ENCODE measurements around the gene ARHGAP23. TPM values are rescaled to one million over a fixed set of nuclear protein-coding genes. Genes with fewer than 3 reads are reported as not detected.
"Not testable (repeated sequence)": the region's sequence is repeated elsewhere in the genome, so short reads cannot be mapped to it uniquely, and the experiment has no call there.

Gene ARHGAP23
- total RNA-seq, 1 donor from 2014 or later: 31.4 TPM

GRCh38 chr17:38457577-38458371 is 29.5 kb downstream of the ARHGAP23 start:
- FAIRE-seq (no peak), DNase-seq (ENCODE audit: low spot score in 2 of 2) (no peak)

GRCh38 chr17:38458521-38458920 is 30.3 kb downstream of the ARHGAP23 start:
- FAIRE-seq (no peak), DNase-seq (ENCODE audit: low spot score in 2 of 2) (no peak)

GRCh38 chr17:38459567-38459966 is 31.3 kb downstream of the ARHGAP23 start:
- FAIRE-seq (no peak), DNase-seq (ENCODE audit: low spot score in 2 of 2) (peak in 1 of 2 donors; percentile 17)

GRCh38 chr17:38460082-38460715 is 31.9 kb downstream of the ARHGAP23 start:
- FAIRE-seq: no peak

GRCh38 chr17:38460716-38461630 is 32.7 kb downstream of the ARHGAP23 start:
- FAIRE-seq: no peak
- DNase-seq (ENCODE audit: low spot score in 2 of 2): peak in 1 of 2 donors; percentile 11

More at GRCh38 chr17:38460082-38460715, 31.9 kb downstream of the ARHGAP23 start:
- peak in 1 of 2 donors; percentile 8 for DNase-seq (ENCODE audit: low spot score in 2 of 2)

- FAIRE-seq (no peak), DNase-seq (ENCODE audit: low spot score in 2 of 2) (peak; percentile 24 to 35)
Measured at GRCh38 chr17:38461683-38462082, 33.4 kb downstream of the ARHGAP23 start.

- FAIRE-seq (no peak), DNase-seq (ENCODE audit: low spot score in 2 of 2) (peak in 1 of 2 donors; percentile 27)
Measured at GRCh38 chr17:38463451-38463858, 35.2 kb downstream of the ARHGAP23 start.

GRCh38 chr17:38464251-38464722 is 36.0 kb downstream of the ARHGAP23 start:
- peak; percentile 54 to 58 for DNase-seq (ENCODE audit: low spot score in 2 of 2)

GRCh38 chr17:38464723-38465390 is 36.6 kb downstream of the ARHGAP23 start:
- peak; percentile 90 to 93 for DNase-seq (ENCODE audit: low spot score in 2 of 2)
- FAIRE-seq: no peak

More at GRCh38 chr17:38464251-38464722, 36.0 kb downstream of the ARHGAP23 start:
- FAIRE-seq: no peak

GRCh38 chr17:38465391-38466345 is 37.4 kb downstream of the ARHGAP23 start:
- FAIRE-seq (no peak), DNase-seq (ENCODE audit: low spot score in 2 of 2) (peak; percentile 46 to 71)

GRCh38 chr17:38466346-38467315 is 38.4 kb downstream of the ARHGAP23 start:
- DNase-seq (ENCODE audit: low spot score in 2 of 2) (peak; percentile 15 to 36), FAIRE-seq (no peak)

- no peak for FAIRE-seq
- DNase-seq (ENCODE audit: low spot score in 2 of 2): no peak
Measured at GRCh38 chr17:38467491-38467890, 39.2 kb downstream of the ARHGAP23 start.

GRCh38 chr17:38469875-38470274 is 41.6 kb downstream of the ARHGAP23 start:
- DNase-seq (ENCODE audit: low spot score in 2 of 2): peak in 1 of 2 donors; percentile 32
- FAIRE-seq: no peak

GRCh38 chr17:38471253-38471652 is 43.0 kb downstream of the ARHGAP23 start:
- FAIRE-seq; DNase-seq (ENCODE audit: low spot score in 2 of 2): not testable (repeated sequence)

GRCh38 chr17:38474666-38475065 is 46.4 kb downstream of the ARHGAP23 start:
- not testable (repeated sequence) for DNase-seq (ENCODE audit: low spot score in 2 of 2); FAIRE-seq

- FAIRE-seq (no peak), DNase-seq (ENCODE audit: low spot score in 2 of 2) (no peak)
Measured at GRCh38 chr17:38476549-38476948, 48.3 kb downstream of the ARHGAP23 start.

- not testable (repeated sequence) for DNase-seq (ENCODE audit: low spot score in 2 of 2); FAIRE-seq
Measured at GRCh38 chr17:38477417-38477816, 49.2 kb downstream of the ARHGAP23 start.

Data from frontal cortex (tissue), 4 donors.